ENCODE measurements around the gene BBS9. TPM values are rescaled to one million over a fixed set of nuclear protein-coding genes. Genes with fewer than 3 reads are reported as not detected.

BBS9 gene
- total RNA-seq, 1 donor from 2014 or later: 8.8 TPM

DNA sequence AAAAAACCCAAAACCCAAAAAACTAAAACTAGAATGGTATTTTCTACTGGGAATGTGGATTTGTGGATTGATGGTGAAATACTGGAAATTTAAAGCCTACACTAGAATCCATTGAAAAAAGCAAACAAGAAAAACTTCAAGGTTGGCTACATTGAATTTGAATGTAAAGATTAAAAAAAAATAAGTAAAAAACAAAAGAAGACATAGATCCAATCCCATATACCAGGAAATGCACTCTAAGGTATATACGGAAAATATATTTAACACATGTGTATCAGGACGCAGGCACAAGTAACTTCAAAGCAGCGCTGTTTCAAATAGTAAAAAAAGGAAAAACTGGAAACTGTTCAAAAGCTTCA lies 754 bp upstream of the BBS9 start:
- ATAC-seq: no peak

DNA sequence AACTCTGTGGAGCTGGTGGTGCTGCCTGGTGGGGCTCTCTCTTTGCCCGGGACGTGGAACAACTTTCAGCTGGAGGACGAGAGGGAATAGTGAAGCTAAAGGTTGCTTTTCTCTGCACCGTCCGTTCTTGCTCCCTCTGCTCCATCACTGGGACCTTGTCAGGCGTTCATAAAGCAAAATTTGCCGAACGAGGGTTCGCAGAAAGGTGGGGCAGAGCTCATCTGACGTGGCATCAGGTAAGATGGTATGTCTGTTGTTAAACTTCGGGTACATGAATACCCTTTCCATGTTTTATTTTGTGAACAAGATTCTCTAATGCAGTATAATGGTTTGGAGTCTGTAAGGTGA lies 416 bp downstream of the BBS9 start:
- no peak for ATAC-seq

DNA sequence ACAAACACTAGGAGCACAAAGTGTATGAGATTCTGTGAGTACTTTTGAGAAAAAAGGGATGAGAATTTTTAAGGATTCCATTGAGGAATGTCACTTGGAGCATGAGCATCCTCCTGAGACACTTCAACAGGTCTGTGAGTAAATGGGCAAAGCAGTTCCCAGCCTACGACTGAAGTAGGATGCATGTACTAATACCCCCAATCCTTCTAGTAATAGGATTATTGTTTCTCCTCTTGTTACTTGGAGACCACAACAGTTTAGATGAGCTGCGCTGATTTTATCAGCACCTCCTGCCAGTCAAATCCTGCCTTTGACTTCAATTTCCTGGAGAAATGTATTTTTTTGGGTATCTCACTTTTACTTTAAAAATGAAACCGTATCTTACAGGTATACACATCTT lies 820 bp downstream of the BBS9 start:
- no peak for ATAC-seq

DNA sequence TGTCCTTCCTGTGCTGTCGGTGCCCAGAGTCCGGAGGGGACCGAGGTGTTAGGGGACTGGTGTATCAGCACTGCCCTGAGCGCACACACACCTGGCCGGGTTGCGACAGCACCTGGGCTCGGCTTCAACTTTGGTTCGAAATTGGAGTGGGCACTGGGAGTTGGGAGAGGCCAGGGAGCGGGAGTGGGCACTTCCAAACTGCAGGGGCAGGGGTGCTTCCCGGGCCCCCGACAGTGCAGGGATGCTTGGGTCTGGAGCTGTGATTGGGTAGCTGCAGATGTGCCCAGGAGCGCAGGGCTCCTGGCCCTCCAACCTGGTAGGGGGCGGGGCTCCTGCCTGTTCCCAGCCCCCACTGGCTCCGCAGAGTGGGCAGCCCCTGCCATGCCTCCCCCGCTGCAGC lies 7.7 kb downstream of the BBS9 start:
- no peak for ATAC-seq

DNA sequence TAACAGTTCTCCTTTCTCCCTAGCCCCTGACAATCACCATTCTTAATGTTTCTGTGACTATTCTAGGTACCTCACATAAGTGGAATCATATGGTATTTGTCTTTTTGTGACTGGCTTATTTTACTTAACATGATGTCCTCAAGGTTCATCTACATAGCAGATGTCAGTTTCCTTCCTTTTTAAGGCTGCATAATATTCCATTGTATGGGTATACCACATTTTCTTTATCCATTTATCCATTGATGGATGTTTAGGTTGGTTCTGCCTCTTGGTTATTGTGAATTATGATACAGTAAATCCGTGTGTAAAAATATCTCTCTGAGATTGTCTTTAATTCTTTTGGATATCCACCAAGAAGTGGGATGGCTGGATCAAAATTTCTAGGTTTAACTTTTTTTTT lies 13.2 kb downstream of the BBS9 start:
- ATAC-seq: no peak

DNA sequence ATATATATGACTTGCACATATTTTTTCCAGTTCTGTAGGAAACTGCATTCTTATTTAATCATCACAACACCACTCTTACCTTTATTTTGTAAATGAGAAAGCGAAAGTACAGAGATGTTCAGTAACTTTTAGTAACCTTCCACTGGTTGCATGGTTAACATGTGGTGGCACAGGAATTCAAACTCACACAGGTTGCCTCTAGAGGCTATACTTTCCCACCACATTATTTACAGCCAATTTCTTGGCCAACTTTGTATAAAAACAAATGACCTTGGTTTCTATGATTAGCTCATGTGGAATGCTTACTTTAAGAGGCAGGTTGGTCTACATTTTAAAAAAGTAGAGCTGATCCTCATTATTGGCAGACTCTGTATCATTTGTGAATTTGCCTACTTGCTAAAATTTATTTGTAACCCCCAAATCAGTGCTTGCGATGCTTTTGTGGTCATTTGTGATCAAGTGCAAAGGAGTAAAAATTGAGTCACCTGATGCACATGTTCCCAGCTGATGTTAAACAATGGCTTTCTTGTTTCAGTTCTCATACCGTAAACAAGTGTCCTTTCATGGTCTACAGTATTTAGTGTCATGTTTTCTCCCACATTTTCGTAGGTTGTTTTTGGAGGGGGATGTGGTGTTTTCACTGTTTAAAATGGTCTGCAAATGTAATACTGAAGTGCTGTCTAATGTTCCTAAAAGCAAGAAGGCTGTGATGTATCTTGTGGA lies 14.8 kb downstream of the BBS9 start:
- no peak for ATAC-seq

DNA sequence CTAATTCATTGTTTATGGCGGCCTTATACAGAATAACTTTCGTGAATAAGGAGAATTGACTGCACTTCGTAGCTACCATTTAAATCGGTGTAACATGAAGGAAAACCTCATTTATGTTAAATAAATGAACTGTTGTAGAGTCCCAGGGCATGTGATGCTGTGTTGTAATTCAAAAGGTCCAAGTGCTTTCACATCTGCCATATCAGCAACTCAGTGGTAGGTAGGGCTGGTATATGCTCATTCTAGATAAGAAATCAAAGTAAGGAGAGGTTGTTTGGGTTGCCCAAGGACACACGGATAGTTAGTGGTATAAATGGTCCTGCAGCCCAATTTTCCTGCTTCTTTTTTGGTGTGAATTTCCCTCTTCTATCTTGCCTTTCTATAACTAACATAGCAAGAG lies 15.8 kb downstream of the BBS9 start:
- ATAC-seq: no peak

DNA sequence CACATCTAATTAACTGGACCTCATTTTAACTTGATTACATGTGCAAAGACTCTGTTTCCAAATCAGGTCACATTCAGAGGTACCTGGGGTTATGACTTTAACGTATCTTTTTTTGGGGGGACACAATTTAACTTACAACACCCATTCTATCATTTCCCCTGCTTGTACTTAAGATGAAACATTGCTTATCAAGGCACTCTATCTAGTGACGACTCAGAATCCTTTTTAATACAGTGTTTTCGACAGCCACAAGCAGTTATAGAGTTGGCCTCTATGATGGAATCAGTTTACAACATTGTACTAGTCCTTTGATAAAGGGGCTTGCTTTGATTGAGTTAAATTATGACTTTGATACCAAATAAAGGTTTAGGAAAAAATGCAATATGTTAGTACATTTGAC lies 22.7 kb downstream of the BBS9 start:
- ATAC-seq: no peak

DNA sequence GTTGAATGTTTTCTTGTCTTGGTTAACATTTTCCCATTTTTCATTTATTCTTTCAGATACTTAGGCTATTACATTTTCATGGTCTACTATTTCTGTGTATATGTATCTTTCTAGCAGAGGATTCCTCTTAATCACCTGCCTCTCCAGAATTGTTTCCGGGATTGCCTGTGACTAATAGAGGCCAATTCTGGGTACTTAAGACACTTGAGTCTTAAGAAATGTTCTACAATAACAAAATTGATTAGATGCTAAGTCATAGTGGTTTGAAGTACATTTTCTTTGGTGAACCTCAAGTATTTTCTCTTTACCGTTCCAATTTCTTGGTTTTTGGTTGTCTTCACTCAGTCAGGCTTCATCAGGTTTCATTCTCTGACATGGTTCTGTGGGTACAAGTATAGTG lies 26.4 kb downstream of the BBS9 start:
- ATAC-seq: no peak

DNA sequence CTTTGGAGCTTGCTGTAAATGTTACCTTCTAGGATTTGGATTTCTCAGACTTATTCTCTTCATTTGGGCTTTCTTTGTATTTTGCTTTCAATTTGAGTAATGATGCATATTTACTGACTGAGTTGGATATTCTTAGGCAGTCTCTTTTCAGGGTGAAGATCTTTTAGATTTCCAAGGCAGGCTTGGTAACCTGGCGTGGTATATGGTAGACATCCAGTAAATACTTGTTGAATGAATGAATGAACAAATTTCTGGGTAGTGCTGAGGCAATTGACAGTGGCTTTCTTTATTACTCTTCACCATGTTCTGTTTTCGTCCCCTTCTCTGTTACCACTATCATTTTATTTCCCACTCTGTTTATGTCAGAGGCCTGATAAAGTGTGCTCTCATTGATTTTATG lies 27.1 kb downstream of the BBS9 start:
- no peak for ATAC-seq

DNA sequence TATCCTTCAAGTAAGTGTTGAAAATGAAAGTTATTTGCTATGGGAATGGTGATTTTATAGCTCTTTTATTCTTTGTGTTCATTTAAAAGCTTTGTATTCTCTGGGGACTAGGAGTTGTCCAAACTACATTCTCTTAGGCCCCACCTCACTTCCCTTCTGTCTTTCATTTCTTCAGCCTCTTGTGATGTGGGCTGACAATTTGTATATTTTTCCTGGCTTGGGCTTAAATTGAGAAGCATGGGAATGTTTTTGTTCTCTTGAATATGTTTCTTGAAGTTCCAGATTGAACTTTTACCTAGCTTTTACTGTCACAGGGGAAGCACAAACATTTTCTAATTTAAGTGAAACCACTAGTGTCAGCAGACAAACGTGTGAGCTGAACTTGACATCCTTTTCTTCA lies 27.9 kb downstream of the BBS9 start:
- no peak for ATAC-seq

DNA sequence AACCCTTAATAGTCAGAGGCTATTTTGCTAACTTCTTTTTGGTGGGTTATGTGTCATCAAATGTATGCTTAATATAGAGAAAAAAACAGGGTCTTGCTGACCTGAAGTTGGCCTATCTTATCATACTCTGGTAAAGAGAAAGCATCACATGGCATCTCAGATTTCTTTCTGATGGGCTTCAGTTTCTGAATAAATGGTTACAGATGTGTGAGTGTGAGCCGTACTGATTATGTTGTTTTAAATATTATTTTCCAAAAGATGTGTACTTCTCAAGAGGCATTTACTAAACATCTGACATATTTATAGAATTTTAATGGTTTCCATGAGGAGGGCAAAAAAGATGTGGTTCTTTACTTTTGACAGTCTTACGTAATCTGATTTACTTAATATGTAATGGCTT lies 28.4 kb downstream of the BBS9 start:
- no peak for ATAC-seq

DNA sequence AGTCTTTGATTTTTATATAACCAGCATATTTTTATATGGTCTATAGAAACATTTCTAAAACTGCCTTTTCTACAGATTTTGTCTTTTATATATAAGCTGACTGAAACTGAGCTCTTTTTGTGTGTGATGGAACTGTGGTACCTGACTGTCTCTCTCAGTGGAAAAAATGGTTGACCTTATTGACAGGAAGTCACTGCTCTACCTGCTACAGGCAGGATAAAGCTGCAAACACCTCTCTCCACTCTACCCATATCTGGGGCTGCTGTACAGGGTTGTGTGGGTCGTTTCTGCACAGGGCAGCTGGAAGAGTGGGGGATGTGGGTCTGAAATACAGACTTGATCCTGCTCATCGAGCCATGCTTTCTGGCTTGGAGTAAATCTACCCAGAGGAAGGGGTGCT lies 48.5 kb downstream of the BBS9 start:
- no peak for ATAC-seq

DNA sequence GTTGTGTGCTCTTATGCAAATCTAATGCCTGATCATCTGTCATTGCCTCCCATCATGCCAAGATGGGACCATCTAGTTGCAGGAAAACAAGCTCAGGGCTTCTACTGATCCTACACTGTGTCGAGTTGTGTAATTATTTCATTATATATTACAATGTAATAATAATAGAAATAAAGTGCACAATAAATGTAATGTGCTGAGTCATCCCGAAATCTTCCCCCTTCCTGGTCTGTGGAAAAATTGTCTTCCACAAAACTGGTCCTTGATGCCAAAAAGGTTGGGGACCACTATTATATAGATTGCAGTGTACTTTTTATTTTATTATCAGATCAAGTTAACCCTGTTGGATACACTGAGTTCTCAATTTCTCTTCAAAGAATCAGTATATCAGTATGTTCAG lies 50.2 kb downstream of the BBS9 start:
- ATAC-seq: no peak

DNA sequence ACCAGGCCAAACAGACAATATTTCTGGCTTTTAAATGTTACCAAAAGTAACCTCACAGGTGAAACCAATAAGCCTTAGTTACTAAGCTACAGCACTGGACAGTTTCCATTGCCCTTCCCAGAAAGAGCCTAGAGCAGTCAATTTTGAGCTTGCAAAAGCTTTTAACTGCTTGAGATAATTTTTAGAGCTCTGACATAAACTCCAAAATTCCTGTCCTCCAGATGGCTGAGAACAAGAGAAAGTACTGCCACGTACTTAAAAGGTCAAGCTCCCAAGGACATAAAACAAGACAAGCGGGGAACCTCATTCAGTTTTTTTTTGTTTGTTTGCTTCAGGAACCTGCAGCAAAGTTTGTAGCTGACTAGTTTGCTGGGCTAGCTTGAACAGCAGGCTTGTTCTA lies 54.1 kb downstream of the BBS9 start:
- ATAC-seq: no peak

DNA sequence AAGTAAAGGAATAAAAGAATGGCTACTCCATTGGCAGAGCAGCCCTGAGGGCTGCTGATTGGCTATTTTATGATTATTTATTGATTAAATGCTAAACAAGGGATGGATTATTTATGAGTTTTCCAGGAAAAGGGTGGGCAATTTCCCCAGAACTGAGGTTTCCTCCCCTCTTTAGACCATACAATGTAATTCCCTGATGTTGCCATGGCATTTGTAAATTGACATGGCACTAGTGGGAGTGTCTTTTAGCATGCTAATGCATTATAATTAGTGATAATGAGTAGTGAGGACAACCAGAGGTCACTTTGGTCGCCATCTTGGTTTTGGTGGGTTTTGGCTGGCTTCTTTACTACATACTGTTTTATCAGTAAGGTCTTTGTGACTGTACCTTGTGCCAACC lies 55.5 kb downstream of the BBS9 start:
- no peak for ATAC-seq

DNA sequence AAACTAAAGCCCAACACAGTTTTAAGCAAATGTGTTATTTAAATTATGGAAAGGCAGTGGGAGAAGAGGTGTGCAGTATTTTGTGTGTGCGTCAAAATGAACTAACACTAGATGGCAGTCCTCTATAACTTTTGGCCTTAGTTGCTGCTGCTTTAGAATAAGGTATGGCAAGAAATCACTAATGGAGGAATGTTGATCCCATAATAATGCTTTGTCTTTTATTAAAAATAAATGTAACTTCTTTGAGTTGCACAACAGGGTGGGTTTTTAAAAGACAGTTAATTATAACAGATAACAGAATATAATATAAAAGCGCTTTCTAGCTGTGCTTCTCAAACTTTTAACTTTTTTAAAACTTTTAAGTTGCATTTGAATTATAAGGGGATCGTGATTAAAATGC lies 56.4 kb downstream of the BBS9 start:
- peak; percentile 61 for ATAC-seq

DNA sequence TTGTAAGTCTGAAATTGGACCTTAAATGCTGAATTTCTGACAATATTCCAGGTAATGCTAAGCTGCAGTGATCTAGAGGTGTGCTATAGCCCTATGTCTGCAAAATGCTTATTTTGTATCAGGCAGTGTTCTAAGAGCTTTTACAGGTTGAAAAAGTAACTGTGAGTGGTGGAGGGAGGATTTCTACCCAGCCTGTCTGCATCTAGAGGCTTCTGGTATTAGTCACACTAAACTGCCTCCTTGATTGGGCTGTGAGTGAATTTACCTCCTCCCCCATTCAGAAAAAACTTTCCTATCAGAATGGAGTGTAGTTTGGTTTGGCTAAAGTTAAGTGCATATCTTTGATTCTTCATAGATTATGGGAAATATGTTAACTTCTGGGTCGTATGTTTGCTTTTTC lies 56.8 kb downstream of the BBS9 start:
- ATAC-seq: no peak

DNA sequence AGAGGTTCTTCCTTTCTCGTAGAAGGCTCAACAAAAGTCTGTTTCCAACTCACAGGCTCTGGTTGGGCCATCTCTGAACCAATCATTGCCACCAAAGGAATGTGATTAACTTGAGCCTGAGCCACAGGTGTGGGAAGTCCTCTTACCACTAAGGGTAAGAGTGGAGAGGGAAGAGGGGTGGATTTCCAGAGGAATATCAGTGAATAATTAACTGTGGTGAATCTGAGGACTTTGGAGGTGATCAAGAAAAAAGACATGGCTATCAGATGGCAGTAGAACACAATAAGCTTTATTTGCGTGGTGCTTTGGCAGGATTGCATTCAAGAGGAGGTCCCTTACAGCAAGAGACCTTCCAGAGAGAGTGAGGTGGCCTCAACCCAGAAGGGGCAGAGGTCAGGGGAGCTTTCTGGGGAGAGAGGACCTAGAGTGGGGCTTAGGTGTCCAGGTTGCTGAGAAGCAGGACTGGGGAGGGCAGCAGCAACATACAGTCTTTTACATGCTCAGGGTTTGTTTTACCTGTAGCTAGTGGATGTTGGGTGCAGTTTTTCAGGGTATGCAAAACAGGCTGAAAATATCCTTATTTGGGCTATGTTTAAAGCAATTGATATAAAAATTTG lies 61.4 kb downstream of the BBS9 start:
- no peak for ATAC-seq

DNA sequence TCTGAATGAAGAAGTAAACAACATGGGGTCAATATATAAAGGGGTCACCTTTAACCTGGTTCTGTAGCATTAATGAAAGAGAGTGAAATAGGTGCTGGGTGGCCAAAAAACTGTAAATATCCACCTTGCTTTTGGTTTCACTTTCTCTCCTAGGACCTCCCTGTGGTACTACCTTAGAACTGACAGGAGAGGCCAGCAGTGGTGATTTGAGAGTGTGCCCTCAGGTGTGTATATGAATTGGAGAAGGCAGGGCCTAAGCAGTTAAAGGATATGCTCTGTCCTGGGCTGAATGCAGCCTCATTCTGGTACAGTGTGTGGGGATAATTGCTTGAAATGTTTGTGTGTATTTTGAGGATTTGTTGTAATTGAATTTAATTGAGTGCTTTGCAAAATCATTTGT lies 62.0 kb downstream of the BBS9 start:
- peak; percentile 67 for ATAC-seq

DNA sequence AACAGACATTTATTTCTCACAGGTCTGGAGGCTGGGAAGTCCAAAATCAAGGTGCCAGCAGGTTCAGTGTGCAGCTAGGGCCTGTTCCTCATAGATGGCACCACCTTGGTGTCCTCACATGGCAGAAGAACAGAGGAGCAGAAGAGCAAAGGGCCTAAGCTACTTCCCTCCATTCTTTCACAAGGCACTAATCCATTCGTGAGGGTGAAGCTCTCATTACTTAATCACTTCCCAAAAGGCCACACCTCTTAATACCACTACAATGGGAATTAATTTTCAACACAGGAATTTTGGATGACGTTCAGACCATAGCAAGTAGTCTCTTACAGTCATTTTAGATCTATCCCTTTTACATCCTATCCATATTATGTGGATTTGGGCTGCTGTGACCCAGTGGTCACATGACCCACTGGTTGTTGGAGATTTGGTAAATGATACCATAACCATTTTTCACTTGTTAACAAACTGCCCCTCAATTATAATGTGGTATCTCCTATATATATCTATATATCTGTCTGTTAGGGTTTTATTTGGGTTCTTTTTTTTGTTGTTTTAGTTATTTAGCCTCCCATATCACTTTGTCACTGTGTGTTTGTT lies 63.4 kb downstream of the BBS9 start:
- ATAC-seq: peak; percentile 88

DNA sequence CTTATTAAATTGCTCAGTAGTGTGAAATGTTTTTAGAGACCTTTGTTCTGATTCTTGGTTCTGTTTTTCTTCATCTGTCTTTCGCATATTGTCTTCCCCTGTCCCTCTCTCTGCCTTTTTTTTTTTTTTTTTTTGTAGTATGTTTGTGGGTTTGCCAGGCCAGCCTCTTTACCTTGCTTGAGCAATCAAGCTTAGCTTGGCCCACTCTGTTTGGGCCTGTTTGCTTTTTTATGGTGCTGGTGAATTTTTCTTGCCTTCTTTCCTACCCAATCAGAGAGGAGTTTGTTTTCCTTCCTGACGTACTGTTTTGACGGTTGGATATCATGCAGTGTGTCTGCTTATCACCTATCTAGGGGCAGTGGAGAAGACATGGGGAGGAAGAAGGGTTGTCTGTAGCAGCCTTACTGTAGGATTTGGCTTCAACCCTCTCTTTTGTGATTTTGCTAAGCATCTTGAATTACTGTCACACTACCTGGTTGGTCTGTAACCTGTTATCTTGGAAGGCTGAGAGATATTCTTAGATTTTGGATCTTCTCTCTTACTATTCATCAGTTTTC lies 64.0 kb downstream of the BBS9 start:
- ATAC-seq: no peak

DNA sequence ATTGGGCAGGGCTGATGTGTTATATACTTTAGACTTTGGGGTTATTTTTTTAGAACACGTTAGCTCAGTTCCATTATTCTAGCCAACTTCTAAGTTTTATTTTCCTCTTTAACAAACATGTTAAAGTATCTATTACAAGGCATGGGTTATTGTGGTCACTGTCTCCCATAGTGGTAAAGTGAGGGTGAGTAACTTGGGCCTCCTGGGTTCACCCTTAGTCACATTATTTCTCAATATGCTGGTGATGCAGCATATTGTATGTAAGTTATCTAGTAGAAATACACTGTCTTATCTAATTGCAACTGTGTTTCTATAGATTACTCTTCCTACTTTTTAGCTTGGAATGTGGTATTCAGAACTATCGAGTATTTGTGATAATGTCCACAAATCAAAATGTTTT lies 65.9 kb downstream of the BBS9 start:
- no peak for ATAC-seq

DNA sequence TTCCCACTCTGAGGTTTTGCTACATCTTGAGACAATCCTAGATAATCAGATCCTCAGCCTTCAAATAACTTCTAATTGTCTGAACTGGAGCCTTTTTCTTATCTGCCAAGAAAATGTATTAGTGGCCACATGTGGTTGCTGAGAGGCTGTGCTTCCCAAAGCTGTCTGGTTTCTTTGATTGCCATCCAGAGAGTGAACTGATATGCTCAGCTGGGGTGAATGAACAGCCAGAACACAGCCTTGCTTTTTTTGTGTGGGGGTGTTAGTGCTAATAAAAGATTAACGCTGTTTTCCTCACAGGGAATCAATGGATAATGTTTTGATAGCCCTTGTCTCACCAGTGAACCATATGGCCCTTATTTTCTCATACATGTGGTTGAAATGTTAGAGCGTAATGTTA lies 66.9 kb downstream of the BBS9 start:
- no peak for ATAC-seq

All from esophagus mucosa (tissue), 1 donor.